K562 treated with DMSO at 1 percent for 12 hours (cell line): ENCODE data around the gene GIMAP4. TPM values are rescaled to one million over a fixed set of nuclear protein-coding genes. Genes with fewer than 3 reads are reported as not detected.

Source experiments
- total RNA-seq: library from RNA; unstranded; fragments of 300-600 nt; gene quantifications from 2 replicates; pipeline ENCODE4 v1.2.3, GENCODE V29; 2022; ENCODE audit not compliant: insufficient read depth

The GIMAP4 gene
- total RNA-seq = not detected in 2 replicates

GRCh38 chr7:150567169-150567568 is at the start of gene GIMAP4:
GIMAP4 (plus strand) TSS chr7:150567390; CDS start chr7:150569902, 2,512 bp downstream.

Other genes with a start within 250 kb of the GIMAP4 start
- gene LRRC61, start 244.0 kb upstream of the GIMAP4 start, total RNA-seq = 71.2 and 100 TPM in 2 replicates
- gene ACTR3C, start 243.8 kb upstream of the GIMAP4 start, total RNA-seq = 5.1 and 13.9 TPM in 2 replicates
- gene RARRES2, start 225.8 kb upstream of the GIMAP4 start, total RNA-seq = 0.96 TPM in 1 of 2 replicates, not detected in the other
- gene REPIN1, start 198.6 kb upstream of the GIMAP4 start, total RNA-seq = 225 and 307 TPM in 2 replicates
- gene ZNF775, start 188.1 kb upstream of the GIMAP4 start, total RNA-seq = 25.0 and 25.5 TPM in 2 replicates
- gene GIMAP8, start 116.8 kb upstream of the GIMAP4 start, total RNA-seq = 0.14 TPM in 1 of 2 replicates, not detected in the other
- gene GIMAP7, start 52.5 kb upstream of the GIMAP4 start, total RNA-seq = not detected in 2 replicates
- 0.30 and 0.47 TPM in 2 replicates for gene GIMAP6, start 65.0 kb downstream of the GIMAP4 start, total RNA-seq
- gene GIMAP2, start 118.3 kb downstream of the GIMAP4 start, total RNA-seq = 7.6 and 9.9 TPM in 2 replicates
- gene GIMAP1, start 149.2 kb downstream of the GIMAP4 start, total RNA-seq = not detected in 2 replicates
- 2.6 and 5.4 TPM in 2 replicates for gene GIMAP5, start 170.0 kb downstream of the GIMAP4 start, total RNA-seq
- gene TMEM176B, start 233.0 kb downstream of the GIMAP4 start, total RNA-seq = 0.70 TPM in 1 of 2 replicates, not detected in the other
- 1.2 and 1.9 TPM in 2 replicates for gene TMEM176A, start 233.4 kb downstream of the GIMAP4 start, total RNA-seq